SU-DHL-6 (cell line): ENCODE data around the gene RASA3.
"Not testable (repeated sequence)": the region's sequence is repeated elsewhere in the genome, so short reads cannot be mapped to it uniquely, and the experiment has no call there.

Experiments used
- H2AFZ ChIP-seq: fragments of 200-600 bp; sonication (generic); 2 replicates; pipeline ENCODE4 v1.6.1; 2014; ENCODE audit warnings: low read depth, mild to moderate bottlenecking, moderate library complexity, mixed read lengths, antibody characterized with exemption, low read length; ENCODE audit not compliant: severe bottlenecking
- H3F3A ChIP-seq: fragments of 200-600 bp; shearing (Covaris generic); 2 replicates; pipeline ENCODE4 v1.6.0; 2016; ENCODE audit warnings: antibody characterized with exemption, mild to moderate bottlenecking; ENCODE audit not compliant: insufficient read depth
- H3K27ac ChIP-seq: fragments of 200-600 bp; sonication (generic); 2 replicates; pipeline ENCODE4 v1.5.1; 2016; ENCODE audit warnings: low read depth, mild to moderate bottlenecking, low read length, moderate library complexity, mixed read lengths
- H3K27me3 ChIP-seq: fragments of 200-600 bp; sonication (generic), shearing (Covaris generic); 2 replicates; pipeline ENCODE4 v1.6.0; 2014; ENCODE audit warnings: mild to moderate bottlenecking, low read length
- H3K36me3 ChIP-seq: fragments of 200-600 bp; sonication (generic); 2 replicates; pipeline ENCODE4 v1.6.1; 2014; ENCODE audit warnings: mild to moderate bottlenecking, low read length, mixed read lengths
- H3K4me2 ChIP-seq: fragments of 300-600, 200-600 bp; shearing (Covaris generic), sonication (generic); 2 replicates; pipeline ENCODE4 v1.6.0; 2014; ENCODE audit warnings: low read length, low read depth, mild to moderate bottlenecking; ENCODE audit not compliant: poor library complexity, severe bottlenecking
- H3K4me3 ChIP-seq: fragments of 200-600 bp; sonication (generic); 2 replicates; pipeline ENCODE4 v1.5.1; 2014; ENCODE audit warnings: antibody characterized with exemption, low read length, mild to moderate bottlenecking, mixed read lengths; ENCODE audit not compliant: insufficient read depth, poor library complexity, severe bottlenecking
- H3K79me2 ChIP-seq: fragments of 200-600 bp; sonication (generic); 2 replicates; pipeline ENCODE4 v1.6.1; 2014; ENCODE audit warnings: mild to moderate bottlenecking, low read length, moderate library complexity; ENCODE audit not compliant: insufficient read depth
- H3K9ac ChIP-seq: fragments of 200-600 bp; sonication (generic); 2 replicates; pipeline ENCODE4 v1.7.0; 2014; ENCODE audit warnings: mild to moderate bottlenecking, low read length
- H3K9me2 ChIP-seq: fragments of 200-600 bp; sonication (generic); replicated peaks from 2 replicates; pipeline ENCODE4 v1.6.1; 2014; ENCODE audit warnings: low read length; ENCODE audit not compliant: insufficient read depth
- H3K9me3 ChIP-seq: fragments of 200-600 bp; sonication (generic); 2 replicates; pipeline ENCODE4 v1.6.1; 2014; ENCODE audit warnings: low read length, mixed read lengths; ENCODE audit not compliant: insufficient read depth
- H4K20me1 ChIP-seq: fragments of 200-600 bp; sonication (generic); 2 replicates; pipeline ENCODE4 v1.6.1; 2014; ENCODE audit warnings: low read depth, mild to moderate bottlenecking, antibody characterized with exemption, low read length, moderate library complexity, mixed read lengths
- EZH2phosphoT487 ChIP-seq: fragments of 200-600 bp; sonication (generic), shearing (Covaris generic); conservative IDR thresholded peaks from 2 replicates; pipeline ENCODE4 v1.6.1; 2018; ENCODE audit warnings: mild to moderate bottlenecking, antibody characterized with exemption, low read length, moderate library complexity, mixed read lengths
- TF ChIP-seq, protein P1 (sequence below): fragments of 200-600 bp; sonication (generic); IDR thresholded peaks from one replicate; pipeline ENCODE4 v1.5.1; 2017; ENCODE audit warnings: antibody characterized with exemption, mild to moderate bottlenecking, low read length, moderate library complexity; ENCODE audit not compliant: insufficient read depth, poor library complexity, severe bottlenecking

The RASA3 gene

DNA sequence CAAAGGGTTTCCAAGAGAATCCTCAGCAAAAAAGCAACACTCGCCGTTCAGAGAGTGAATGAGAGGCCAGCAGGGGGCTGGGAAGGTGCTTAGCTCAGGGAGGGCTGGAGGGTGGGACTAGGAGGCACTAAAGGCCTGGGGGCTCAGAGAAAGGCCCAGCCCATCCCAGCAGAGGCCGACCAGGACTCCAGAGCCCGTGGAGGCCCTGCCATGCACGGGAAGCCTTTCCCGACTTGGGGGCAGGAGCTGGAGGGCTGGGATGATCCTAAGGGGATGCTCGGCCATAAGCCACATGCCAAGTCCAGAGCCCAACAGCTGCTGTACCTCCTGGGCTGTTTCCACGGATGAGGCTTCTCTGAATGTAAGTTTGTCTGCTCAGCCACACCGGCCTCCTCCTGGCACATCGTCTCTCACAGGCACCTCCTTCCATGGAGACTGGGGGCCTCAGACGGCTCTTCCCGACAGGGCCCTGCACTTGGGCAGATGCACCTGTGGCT is 19.5 kb downstream of the RASA3 start:
- Histone ChIP-seq H3K79me2 (no peaks in the 10 kb centered on the region), H3K9ac (no peak overlapping the region), H3K4me3 (no peak overlapping the region), H3K27me3 (no peaks in the 10 kb centered on the region), H4K20me1 (no peaks in the 10 kb centered on the region), H3K4me2 (no peak overlapping the region), H3K36me3 (no peaks in the 10 kb centered on the region), H3F3A (no peaks in the 10 kb centered on the region), H3K9me2 (no peaks in the 10 kb centered on the region), H2AFZ (no peak overlapping the region), H3K27ac (no peak overlapping the region), H3K9me3 (no peaks in the 10 kb centered on the region)
- TF ChIP-seq, protein P1, sequence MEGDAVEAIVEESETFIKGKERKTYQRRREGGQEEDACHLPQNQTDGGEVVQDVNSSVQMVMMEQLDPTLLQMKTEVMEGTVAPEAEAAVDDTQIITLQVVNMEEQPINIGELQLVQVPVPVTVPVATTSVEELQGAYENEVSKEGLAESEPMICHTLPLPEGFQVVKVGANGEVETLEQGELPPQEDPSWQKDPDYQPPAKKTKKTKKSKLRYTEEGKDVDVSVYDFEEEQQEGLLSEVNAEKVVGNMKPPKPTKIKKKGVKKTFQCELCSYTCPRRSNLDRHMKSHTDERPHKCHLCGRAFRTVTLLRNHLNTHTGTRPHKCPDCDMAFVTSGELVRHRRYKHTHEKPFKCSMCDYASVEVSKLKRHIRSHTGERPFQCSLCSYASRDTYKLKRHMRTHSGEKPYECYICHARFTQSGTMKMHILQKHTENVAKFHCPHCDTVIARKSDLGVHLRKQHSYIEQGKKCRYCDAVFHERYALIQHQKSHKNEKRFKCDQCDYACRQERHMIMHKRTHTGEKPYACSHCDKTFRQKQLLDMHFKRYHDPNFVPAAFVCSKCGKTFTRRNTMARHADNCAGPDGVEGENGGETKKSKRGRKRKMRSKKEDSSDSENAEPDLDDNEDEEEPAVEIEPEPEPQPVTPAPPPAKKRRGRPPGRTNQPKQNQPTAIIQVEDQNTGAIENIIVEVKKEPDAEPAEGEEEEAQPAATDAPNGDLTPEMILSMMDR = no peak
- TF ChIP-seq EZH2phosphoT487 = no peak

DNA sequence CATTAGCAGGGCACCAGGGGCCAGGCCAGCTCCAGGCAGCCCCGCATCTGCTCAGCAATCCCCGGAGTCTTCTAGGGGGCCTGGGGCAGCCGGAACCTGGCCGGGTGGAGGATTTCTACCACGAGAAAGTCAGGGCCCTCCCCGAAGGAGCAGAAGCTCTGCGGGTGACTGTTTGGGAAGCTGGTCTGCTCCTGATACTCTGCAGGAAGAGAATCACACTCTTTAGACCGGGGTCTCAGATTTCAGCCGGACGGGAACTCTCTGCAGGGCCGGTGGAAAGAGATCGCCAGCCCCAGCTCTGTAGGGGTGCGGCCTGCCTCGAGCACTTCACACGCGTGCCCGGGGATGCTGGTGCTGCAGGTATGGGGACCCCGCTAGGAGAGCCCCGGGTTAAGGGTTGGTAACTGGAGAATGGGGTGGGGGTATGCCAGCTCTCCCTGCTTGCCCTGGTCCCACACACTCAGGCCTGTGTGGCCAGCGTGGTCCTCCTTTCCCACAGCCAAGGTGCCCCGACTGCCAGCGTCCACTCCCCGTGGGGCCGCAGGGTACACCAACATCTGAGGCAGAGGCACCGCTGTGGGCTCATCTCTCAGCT is 20.1 kb downstream of the RASA3 start:
- no peak overlapping the region for H3K27ac ChIP-seq
- H3F3A ChIP-seq = no peaks in the 10 kb centered on the region
- H3K4me2 ChIP-seq = no peak overlapping the region
- no peaks in the 10 kb centered on the region for H3K79me2 ChIP-seq
- no peaks in the 10 kb centered on the region for H3K36me3 ChIP-seq
- no peaks in the 10 kb centered on the region for H3K9me3 ChIP-seq
- H2AFZ ChIP-seq = no peak overlapping the region
- H3K27me3 ChIP-seq = no peaks in the 10 kb centered on the region
- H3K4me3 ChIP-seq = no peak overlapping the region
- no peak overlapping the region for H3K9ac ChIP-seq
- TF ChIP-seq, protein P1 = no peak
- TF ChIP-seq EZH2phosphoT487 = no peak
- no peaks in the 10 kb centered on the region for H3K9me2 ChIP-seq
- no peaks in the 10 kb centered on the region for H4K20me1 ChIP-seq

DNA sequence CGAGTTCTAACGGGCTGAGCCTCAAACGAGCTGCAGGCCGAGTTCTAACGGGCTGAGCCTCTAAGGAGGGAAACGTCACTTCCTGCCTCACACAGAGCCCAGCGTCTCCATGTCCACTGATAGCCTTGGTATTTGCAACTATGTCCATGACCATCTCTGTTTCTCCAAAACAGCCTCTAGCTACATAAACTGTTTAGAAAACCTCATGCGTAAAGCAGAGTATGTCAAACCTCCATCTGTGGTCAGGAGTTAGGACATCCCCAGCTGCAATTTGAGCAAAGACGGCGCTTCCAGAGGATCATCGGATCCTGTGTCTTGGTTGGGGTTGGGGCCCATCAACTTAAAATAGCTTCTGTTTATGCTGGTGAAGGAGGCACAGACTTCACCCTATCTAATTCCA is 20.8 kb downstream of the RASA3 start:
- no peak overlapping the region for H3K4me3 ChIP-seq
- H3K4me2 ChIP-seq = no peak overlapping the region
- H3K9ac ChIP-seq = no peak overlapping the region
- H3K36me3 ChIP-seq = no peaks in the 10 kb centered on the region
- no peaks in the 10 kb centered on the region for H4K20me1 ChIP-seq
- no peaks in the 10 kb centered on the region for H3K79me2 ChIP-seq
- TF ChIP-seq, protein P1 = no peak
- TF ChIP-seq EZH2phosphoT487 = no peak
- H3K27ac ChIP-seq = no peak overlapping the region
- H2AFZ ChIP-seq = no peak overlapping the region
- H3K27me3 ChIP-seq = no peaks in the 10 kb centered on the region
- H3F3A ChIP-seq = no peaks in the 10 kb centered on the region
- no peaks in the 10 kb centered on the region for H3K9me3 ChIP-seq
- H3K9me2 ChIP-seq = no peaks in the 10 kb centered on the region

DNA sequence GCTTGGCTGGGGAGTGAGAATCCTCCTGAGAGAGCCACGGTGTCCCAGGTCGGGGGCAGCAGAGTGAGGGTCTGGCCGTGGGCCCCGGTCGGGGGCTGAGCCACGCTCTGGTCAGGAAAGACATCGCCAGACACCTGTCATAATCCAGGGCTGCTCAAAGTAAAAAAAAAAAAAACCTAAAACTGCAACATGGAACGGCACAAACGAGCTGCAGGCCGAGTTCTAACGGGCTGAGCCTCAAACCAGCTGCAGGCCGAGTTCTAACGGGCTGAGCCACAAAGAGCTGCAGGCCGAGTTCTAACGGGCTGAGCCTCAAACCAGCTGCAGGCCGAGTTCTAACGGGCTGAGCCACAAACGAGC is 21.6 kb downstream of the RASA3 start:
- not testable (repeated sequence) for H2AFZ ChIP-seq, H3K9ac ChIP-seq, H3K79me2 ChIP-seq, H3K9me2 ChIP-seq, H3K9me3 ChIP-seq, H3K36me3 ChIP-seq, H4K20me1 ChIP-seq, H3F3A ChIP-seq, H3K27ac ChIP-seq, H3K27me3 ChIP-seq, H3K4me2 ChIP-seq, H3K4me3 ChIP-seq
